ENCODE results near the gene HS6ST3.

The HS6ST3 gene

GRCh38 chr13:96203471-96203870 lies 113.6 kb downstream of the HS6ST3 start:
- no peak for DNase-seq

GRCh38 chr13:96214824-96215445 lies 125.0 kb downstream of the HS6ST3 start:
- no peak for DNase-seq

DNA sequence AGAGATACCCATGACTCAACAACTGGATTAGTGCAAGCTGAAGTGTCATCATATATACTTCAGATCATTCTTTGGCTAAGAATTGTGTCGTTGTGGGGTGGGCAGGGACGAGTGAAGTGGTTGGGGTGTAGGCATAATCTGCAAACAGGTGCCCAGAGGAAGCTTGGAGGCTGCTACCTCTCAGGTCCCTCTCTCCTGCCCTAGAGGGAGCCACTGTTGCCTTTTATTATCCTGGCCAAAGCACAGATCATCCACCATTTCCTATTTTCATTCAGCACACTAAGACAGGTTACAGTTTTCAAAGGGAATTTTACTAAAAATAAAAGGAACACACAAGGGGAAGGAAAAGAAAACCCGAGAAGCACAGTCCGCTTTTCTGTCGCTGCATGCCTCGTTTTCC lies 126.6 kb downstream of the HS6ST3 start:
- no peak for DNase-seq

GRCh38 chr13:96218475-96218874 lies 128.6 kb downstream of the HS6ST3 start:
- DNase-seq: no peak

- DNase-seq: no peak
Measured at GRCh38 chr13:96221471-96221870, 131.6 kb downstream of the HS6ST3 start.

DNA sequence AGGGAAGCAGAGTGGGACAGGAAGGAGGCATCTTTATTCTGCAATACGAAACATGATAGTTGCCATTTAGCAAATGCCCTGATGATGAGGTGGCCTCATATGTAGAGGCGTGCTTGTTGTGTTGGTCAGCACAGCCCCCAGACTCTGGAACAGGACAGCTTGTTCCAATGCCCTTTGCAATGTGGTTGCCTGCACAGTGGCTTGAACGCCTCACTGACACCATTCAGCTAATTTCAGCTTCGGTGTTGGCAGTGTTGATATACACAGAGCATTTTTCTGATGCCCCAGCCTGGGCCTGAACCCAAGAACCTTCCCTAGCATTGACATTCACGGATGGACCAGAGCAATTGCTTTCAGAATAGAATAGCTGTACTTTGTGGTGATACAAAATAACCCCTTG lies 133.3 kb downstream of the HS6ST3 start:
- DNase-seq: no peak

- DNase-seq: no peak
Measured at GRCh38 chr13:96229356-96229755, 139.4 kb downstream of the HS6ST3 start.

- no peak for DNase-seq
Measured at GRCh38 chr13:96238241-96238640, 148.3 kb downstream of the HS6ST3 start.

- DNase-seq: no peak
Measured at GRCh38 chr13:96238861-96239260, 149.0 kb downstream of the HS6ST3 start.

DNA sequence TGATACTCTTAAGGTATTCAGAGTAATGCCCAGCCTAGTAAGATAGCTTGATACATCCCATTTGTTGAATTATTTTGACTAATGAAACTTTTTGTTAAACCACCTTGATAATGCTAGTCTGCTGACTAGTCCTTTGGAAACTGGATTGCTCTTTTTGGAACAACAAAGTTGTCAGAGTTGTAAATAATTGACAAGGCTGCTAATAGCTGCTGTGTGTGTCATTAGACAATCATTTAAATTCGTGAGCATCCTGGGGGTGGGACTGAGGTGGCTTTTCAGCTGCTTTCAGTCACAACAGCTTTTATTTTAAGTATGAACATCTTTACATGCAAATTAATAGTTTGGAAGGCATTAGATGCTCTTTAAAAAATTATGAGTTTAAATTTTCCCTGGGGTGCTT lies 153.5 kb downstream of the HS6ST3 start:
- no peak for DNase-seq

DNA sequence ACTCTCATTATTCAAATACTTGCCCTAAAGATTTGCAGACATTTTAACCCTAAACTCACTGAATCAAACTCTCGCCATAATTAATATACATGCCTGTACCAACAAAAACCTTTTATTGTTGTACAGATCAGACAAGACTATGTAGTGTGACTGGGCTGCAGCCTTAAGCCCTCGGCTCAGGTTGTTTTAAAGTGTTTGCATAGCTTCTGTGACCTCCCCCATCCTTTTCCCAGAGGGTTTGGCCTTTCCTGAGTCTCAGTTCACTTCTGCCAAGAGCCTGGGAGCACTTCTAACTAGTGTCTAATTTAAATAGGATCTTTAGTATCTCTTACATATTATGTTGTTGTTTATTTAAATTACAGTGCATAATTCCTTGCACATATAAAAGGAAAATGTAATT lies 158.2 kb downstream of the HS6ST3 start:
- no peak for DNase-seq

DNA sequence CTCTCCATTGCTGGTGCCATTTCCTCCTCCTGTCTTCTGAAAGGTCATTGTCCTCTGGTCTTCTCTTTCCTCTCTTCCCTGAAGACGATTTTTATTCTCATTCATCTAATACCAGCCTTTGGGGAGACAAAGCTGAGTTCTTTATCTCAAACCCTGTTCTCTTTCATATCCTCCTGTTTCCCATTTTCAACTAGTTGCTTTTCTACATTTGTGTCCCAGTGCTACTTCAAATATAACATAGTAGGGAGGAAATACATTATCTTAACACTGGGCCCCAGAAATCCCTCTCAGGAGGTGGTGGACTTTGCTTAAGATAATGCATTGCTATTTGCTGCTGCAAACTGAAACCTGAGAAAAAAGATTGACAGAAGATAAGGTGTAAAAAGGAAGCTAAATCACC lies 159.1 kb downstream of the HS6ST3 start:
- DNase-seq: no peak

- no peak for DNase-seq
Measured at GRCh38 chr13:96252903-96253302, 163.0 kb downstream of the HS6ST3 start.

DNA sequence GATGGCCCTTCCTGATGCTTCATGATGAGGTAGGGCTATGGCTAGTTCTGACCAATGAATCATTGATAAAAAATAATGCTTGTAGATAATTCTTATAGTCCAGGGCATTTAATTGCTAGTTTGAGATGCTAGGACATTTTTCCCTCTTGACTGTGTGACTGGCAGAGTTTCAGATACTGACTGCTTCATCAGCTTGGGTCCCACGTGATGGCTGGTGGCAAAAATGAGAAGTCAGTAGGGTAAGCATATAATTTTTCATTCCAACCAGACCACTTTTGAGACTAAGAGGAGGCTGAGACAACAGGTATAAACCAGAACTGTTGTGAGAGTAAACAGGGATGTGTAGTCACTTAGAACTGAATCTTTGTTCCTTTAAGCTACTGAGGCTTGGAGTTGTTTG lies 183.3 kb downstream of the HS6ST3 start:
- DNase-seq: no peak

DNA sequence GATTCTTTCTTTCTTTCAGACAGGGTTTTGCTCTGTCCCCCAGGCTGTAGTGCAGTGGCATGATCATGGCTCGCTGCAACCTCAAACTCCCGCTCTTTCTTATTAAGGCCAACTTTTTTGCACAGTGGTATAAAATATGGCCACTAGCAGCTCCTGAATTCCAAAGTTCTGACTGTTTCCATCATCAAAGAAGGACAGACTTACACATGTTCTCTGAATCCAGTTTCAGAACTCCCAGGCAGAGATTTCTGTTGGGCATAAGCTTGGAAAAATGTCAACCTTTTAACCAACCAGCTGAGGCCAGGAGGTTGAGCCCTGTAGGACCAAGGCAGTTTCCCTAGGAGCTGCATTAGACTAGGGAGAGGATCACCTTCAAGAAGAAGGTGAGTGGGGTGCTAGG lies 184.1 kb downstream of the HS6ST3 start:
- DNase-seq: no peak

DNA sequence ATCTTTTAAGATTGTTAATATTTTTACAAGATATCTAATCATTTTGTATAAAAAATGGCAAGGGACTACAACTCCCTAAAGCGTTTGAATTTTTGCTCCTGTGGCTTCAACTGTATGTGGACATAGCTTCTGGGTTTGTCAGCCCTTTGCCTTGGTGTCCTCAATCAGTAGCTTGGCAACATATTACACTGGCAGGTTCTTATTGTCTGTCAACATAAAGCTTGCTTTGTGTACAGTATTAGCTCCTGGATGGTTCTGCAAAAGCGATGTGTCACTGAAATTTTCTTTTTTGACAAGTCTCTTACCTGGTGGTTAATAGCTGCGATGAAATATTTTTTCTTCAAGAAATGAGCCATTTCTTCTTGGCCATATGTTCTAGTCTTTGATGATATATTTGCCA lies 190.0 kb downstream of the HS6ST3 start:
- no peak for DNase-seq

DNA sequence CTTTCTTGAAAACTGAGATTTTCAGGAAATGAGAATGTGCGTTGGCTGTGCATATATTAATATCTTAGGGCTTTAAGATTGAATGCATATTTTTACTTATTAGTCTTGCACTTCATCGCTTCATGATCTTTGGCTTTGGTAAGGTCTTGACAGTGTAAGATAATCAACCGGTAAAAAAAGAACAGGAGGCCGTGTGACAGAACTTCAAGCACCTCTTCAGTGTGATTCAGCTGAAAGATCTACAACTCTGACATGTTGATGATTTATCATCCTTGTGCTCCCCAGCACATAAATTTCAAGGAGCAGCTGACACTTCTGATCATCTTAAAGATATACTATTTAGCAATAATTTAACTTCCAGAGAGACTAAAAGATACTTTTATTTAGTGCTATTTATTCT lies 195.1 kb downstream of the HS6ST3 start:
- no peak for DNase-seq

DNA sequence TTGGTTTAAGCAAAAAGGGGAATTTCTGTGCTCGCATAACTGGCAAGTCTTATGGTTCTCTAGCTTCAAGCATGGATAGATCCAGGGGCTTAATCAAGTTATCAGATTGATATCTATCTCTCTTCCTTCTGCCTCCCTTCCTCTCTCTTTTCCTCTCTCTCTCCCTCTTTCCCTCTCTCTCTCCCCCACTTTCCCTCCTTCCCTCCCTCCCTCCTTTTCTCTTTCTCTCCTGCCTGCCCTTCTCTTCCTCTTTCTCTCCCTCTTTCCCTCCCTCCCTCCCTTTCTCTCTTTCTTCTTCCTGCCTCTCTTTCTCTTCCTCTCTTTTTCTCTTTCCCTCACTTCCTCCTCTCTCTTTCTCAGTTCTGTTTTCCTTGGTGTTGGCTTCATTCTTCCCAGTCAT lies 195.8 kb downstream of the HS6ST3 start:
- no peak for DNase-seq

- no peak for DNase-seq
Measured at GRCh38 chr13:96294930-96295881, 205.3 kb downstream of the HS6ST3 start.

- DNase-seq: no peak
Measured at GRCh38 chr13:96297360-96297759, 207.5 kb downstream of the HS6ST3 start.

- no peak for DNase-seq
Measured at GRCh38 chr13:96299235-96299634, 209.3 kb downstream of the HS6ST3 start.

DNA sequence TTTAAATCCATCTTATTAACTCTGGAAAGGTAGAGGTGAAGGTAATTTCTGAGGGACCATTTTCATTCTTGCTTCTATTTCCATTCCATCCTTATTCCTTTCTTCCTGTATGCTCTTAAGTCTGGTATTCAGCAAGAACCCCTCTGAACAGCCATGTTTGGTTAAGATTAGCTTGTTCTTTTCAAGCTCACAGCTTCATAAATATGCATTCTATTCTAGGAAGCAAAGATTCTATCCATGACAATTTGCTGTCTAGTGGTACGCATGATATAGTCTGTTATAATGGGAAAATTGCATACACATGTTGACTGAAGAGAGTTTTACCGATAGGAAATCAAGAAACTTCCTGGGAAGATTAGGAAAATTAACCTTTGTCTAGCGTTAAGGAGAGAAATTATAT lies 218.7 kb downstream of the HS6ST3 start:
- DNase-seq: no peak

GRCh38 chr13:96314974-96315373 lies 225.1 kb downstream of the HS6ST3 start:
- no peak for DNase-seq

- DNase-seq: no peak
Measured at GRCh38 chr13:96338030-96338429, 248.1 kb downstream of the HS6ST3 start.

DNA sequence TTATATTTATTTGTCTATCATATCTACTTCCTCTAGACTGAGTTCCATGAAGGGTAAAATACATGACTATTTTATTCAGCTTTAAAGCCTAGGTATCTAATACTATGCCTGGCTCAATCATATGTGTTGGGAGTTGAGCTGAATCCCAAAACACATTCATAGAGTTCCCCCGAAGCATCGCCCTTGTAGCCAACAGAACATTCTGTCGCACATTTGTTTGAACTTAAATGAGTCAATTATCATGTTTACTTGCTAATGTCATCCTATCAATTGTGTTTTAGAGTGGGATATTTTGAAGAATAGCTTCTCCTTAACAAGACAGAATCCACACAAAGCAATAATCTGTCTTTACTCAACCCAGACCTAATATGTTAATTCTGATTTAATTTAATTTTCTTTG lies 252.4 kb downstream of the HS6ST3 start:
- no peak for DNase-seq
